SK-N-MC (cell line): ENCODE measurements around the gene CDH18.
"Not testable (repeated sequence)": the region's sequence is repeated elsewhere in the genome, so short reads cannot be mapped to it uniquely, and the experiment has no call there.

Experiments used
- DNase-seq: peaks from one replicate; pipeline ENCODE4 v3.0.0-alpha.2; 2011; ENCODE audit warnings: low read depth, low spot score
- H3K27ac ChIP-seq: fragments of 200-600 bp; sonication (generic); 2 replicates; pipeline ENCODE4 v1.5.1; 2016; ENCODE audit warnings: mixed run types
- H3K36me3 ChIP-seq: fragments of 200-600 bp; sonication (generic); 2 replicates; pipeline ENCODE4 v1.6.1; 2017; ENCODE audit warnings: antibody characterized with exemption, low read length, mixed read lengths; ENCODE audit not compliant: insufficient read depth
- H3K4me3 ChIP-seq: fragments of 200-600 bp; sonication (generic); 2 replicates; pipeline ENCODE4 v1.5.1; 2016
- H3K9ac ChIP-seq: fragments of 200-600 bp; sonication (generic); 2 replicates; pipeline ENCODE4 v1.8.0; 2017; ENCODE audit warnings: mixed run types, mixed read lengths; ENCODE audit not compliant: insufficient read length
- H3K9me3 ChIP-seq: fragments of 200-600 bp; sonication (generic); 2 replicates; pipeline ENCODE4 v1.6.1; 2017; ENCODE audit warnings: low read depth, mild to moderate bottlenecking, antibody characterized with exemption, low read length, moderate library complexity, mixed read lengths
- EZH2 ChIP-seq: fragments of 200-600 bp; sonication (generic); IDR thresholded peaks from one replicate; pipeline ENCODE4 v1.6.1; 2017; ENCODE audit warnings: antibody characterized with exemption
- FOXP2 ChIP-seq: optimal IDR thresholded peaks from 2 replicates; pipeline ENCODE3; 2011; ENCODE audit warnings: mild to moderate bottlenecking, moderate library complexity; ENCODE audit not compliant: insufficient read depth; ENCODE audit errors: extremely low read length, control extremely low read depth
- POLR2AphosphoS5 ChIP-seq: IDR thresholded peaks from 2 replicates; pipeline ENCODE4 v1.6.1; 2012; ENCODE audit warnings: mild to moderate bottlenecking, low read depth, low read length, borderline replicate concordance

The CDH18 gene

GRCh38 chr5:19806756-19807155 lies 181.2 kb downstream of the CDH18 start:
- no peak overlapping the region for H3K4me3 ChIP-seq
- H3K36me3 ChIP-seq: no peaks in the 10 kb centered on the region
- TF ChIP-seq FOXP2: no peak
- TF ChIP-seq POLR2AphosphoS5: no peak
- TF ChIP-seq EZH2: no peak
- H3K27ac ChIP-seq: no peak overlapping the region
- DNase-seq: no peak
- H3K9me3 ChIP-seq: no peaks in the 10 kb centered on the region
- H3K9ac ChIP-seq: no peak overlapping the region

- TF ChIP-seq POLR2AphosphoS5 (no peak), FOXP2 (no peak), EZH2 (no peak)
- Histone ChIP-seq H3K4me3 (no peak overlapping the region), H3K9ac (no peak overlapping the region), H3K9me3 (no peaks in the 10 kb centered on the region), H3K36me3 (no peaks in the 10 kb centered on the region), H3K27ac (no peak overlapping the region)
- DNase-seq: no peak
These were observed 185.3 kb downstream of the CDH18 start for GRCh38 chr5:19802686-19803085.

GRCh38 chr5:19795218-19795617 lies 192.8 kb downstream of the CDH18 start:
- Histone ChIP-seq H3K36me3 (no peaks in the 10 kb centered on the region), H3K4me3 (no peak overlapping the region), H3K27ac (no peak overlapping the region), H3K9me3 (no peaks in the 10 kb centered on the region), H3K9ac (no peak overlapping the region)
- no peak for TF ChIP-seq FOXP2
- TF ChIP-seq EZH2: no peak
- TF ChIP-seq POLR2AphosphoS5: no peak
- DNase-seq: no peak

- Histone ChIP-seq H3K9me3 (no peaks in the 10 kb centered on the region), H3K36me3 (no peaks in the 10 kb centered on the region), H3K27ac (no peak overlapping the region), H3K4me3 (no peak overlapping the region), H3K9ac (no peak overlapping the region)
- TF ChIP-seq FOXP2: no peak
- no peak for TF ChIP-seq EZH2
- no peak for TF ChIP-seq POLR2AphosphoS5
- no peak for DNase-seq
These were observed 197.1 kb downstream of the CDH18 start for GRCh38 chr5:19790829-19791466.

GRCh38 chr5:19782566-19782965 lies 205.4 kb downstream of the CDH18 start:
- Histone ChIP-seq H3K9me3 (no peaks in the 10 kb centered on the region), H3K4me3 (no peak overlapping the region), H3K36me3 (no peaks in the 10 kb centered on the region), H3K27ac (no peak overlapping the region), H3K9ac (no peak overlapping the region)
- no peak for DNase-seq
- TF ChIP-seq EZH2: no peak
- no peak for TF ChIP-seq POLR2AphosphoS5
- TF ChIP-seq FOXP2: no peak

- no peak for DNase-seq
- Histone ChIP-seq H3K27ac (no peak overlapping the region), H3K4me3 (no peak overlapping the region), H3K36me3 (no peaks in the 10 kb centered on the region), H3K9ac (no peak overlapping the region), H3K9me3 (no peaks in the 10 kb centered on the region)
- TF ChIP-seq FOXP2: no peak
- TF ChIP-seq POLR2AphosphoS5: no peak
- no peak for TF ChIP-seq EZH2
These were observed 210.6 kb downstream of the CDH18 start for GRCh38 chr5:19777363-19777762.

GRCh38 chr5:19776886-19777285 lies 211.1 kb downstream of the CDH18 start:
- not testable (repeated sequence) for H3K9me3 ChIP-seq, H3K27ac ChIP-seq, DNase-seq, H3K9ac ChIP-seq, H3K36me3 ChIP-seq, H3K4me3 ChIP-seq

- no peak for TF ChIP-seq FOXP2
- no peak for TF ChIP-seq POLR2AphosphoS5
- no peak for TF ChIP-seq EZH2
- no peaks in the 10 kb centered on the region for H3K9me3 ChIP-seq
These were observed 216.7 kb downstream of the CDH18 start for GRCh38 chr5:19771174-19771835.

GRCh38 chr5:19770396-19770795 lies 217.6 kb downstream of the CDH18 start:
- no peak overlapping the region for H3K27ac ChIP-seq
- no peak overlapping the region for H3K9ac ChIP-seq
- no peaks in the 10 kb centered on the region for H3K9me3 ChIP-seq
- H3K36me3 ChIP-seq: no peaks in the 10 kb centered on the region
- no peak for DNase-seq
- no peak overlapping the region for H3K4me3 ChIP-seq
- TF ChIP-seq EZH2 (no peak), POLR2AphosphoS5 (no peak), FOXP2 (no peak)

More at GRCh38 chr5:19771174-19771835, 216.7 kb downstream of the CDH18 start:
- no peak overlapping the region for H3K27ac ChIP-seq
- no peak overlapping the region for H3K4me3 ChIP-seq
- H3K36me3 ChIP-seq: no peaks in the 10 kb centered on the region
- H3K9ac ChIP-seq: no peak overlapping the region
- no peak for DNase-seq
